SIG-M5 treated with dmso at 0.1 percent for 504 hours (cell line): ENCODE data around the gene NELFCD.
"Not testable (repeated sequence)": the region's sequence is repeated elsewhere in the genome, so short reads cannot be mapped to it uniquely, and the experiment has no call there.

Experiments
- DNase-seq: peaks from one replicate; lab custom pipeline; 2025; ENCODE audit not compliant: unreplicated experiment; lab: John Stamatoyannopoulos, UW

Gene NELFCD

DNA sequence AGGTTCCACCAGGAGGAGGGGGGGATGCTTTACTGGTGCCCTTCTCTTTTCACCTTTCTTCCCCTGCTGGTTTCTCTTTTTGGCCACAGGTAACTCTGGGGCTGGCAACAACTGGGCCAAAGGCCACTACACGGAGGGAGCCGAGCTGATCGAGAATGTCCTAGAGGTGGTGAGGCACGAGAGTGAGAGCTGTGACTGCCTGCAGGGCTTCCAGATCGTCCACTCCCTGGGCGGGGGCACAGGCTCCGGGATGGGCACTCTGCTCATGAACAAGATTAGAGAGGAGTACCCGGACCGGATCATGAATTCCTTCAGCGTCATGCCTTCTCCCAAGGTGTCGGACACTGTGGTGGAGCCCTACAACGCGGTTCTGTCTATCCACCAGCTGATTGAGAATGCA is 42.6 kb downstream of the NELFCD start:
- DNase-seq: no peak

DNA sequence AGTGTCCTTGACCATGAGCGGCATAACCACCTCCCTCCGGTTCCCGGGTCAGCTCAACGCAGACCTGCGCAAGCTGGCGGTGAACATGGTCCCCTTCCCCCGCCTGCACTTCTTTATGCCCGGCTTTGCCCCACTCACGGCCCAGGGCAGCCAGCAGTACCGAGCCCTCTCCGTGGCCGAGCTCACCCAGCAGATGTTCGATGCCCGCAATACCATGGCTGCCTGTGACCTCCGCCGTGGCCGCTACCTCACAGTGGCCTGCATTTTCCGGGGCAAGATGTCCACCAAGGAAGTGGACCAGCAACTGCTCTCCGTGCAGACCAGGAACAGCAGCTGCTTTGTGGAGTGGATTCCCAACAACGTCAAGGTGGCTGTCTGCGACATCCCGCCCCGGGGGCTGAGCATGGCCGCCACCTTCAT is 43.1 kb downstream of the NELFCD start:
- no peak for DNase-seq

DNA sequence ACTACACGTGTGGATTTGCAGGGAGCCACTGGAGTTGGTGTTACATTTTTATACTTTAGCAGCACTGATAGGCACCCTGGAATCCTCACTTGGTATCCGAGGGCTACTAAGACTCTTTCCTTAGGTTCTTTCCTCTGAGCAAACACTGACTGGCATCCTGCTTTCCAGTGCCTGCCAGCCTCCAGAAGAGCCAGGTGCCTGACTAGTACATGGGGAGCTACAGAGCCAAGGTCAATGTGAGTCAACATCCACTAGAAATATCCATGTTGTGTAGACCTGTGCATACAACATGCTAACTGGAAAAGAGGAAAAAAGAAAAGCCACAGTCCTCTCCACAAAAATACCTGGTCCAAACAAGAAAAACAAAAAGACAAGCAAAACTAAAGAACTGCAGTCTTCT is 44.0 kb downstream of the NELFCD start:
- DNase-seq: no peak

DNA sequence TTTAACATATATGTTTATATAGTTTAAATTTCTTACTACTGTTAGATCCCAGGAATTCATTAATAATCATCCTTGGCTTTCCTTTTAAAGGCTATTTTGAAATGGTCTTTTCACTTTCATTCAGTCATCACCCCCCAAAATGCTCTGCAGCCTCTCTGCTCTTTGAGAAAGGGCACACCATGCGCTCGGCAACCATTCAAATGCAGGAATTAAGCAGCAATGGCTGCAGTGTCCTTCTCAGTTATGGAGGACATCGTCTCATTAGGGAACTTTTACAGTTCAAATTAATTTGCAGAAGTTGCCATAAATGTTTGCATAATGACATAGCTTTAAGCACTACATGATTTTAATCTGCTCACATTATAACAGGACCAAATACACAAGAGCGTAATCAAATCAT is 44.5 kb downstream of the NELFCD start:
- no peak for DNase-seq

DNA sequence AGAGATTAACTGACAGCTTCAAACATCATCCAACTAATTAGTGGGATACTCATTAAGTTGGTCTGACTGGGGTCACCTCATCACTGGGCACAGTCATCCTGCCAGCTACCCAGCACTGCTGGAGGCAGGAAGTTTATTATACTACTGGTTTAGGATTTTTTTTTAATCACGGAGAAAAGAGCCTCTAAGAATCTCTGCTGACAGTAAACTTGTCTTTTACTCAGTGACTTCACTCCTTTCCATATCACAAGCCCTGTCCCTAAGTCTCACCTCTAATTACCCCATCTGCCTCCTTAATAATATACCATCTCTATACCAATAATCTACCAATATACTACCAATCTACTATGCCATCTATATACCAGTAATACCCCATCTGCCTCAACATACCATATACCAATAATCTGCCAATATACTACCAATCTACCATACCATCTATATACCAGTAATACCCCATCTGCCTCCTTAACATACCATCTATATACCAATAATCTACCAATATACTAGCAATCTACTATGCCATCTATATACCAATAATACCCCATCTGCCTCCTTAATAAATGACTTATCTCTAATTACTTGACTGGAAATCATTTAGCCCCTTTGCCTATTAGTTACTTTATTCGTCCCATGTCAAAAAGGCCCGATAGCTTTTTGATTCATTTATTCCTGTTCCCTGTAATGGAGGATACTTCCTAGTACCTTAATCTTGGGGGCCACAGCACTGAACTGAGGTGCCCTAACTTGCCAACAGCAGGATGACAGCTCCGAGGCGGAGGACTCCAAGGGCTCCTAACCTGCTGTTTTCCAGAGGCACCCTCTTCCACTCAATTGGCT is 46.1 kb downstream of the NELFCD start:
- DNase-seq: no peak

DNA sequence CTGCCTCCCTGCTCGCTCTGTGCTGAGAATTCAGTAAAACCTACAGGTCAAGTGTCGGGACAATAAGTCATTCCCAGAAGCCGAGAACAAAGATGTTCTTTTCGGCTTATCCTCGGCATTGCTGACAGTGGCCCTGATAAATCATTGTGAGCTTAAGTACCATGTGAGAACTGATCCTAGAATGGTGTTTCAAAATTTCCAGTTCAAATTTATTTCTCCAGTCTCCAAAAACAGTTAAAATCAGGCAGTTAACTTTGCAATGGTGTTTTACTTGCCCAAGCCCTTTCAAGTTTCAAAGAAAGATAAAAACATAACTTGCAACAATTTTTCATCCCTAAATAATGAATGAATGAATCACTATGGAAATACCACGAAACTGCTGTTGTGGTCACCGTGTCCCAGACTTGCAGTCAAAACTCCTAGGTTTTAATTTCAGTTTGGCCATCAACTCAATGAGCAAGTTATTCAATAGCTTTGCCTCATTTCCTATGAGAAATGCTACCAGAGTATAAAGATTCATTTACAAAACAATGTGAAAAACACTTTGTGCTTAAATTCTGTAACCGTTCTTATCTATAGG is 46.8 kb downstream of the NELFCD start:
- DNase-seq: no peak

DNA sequence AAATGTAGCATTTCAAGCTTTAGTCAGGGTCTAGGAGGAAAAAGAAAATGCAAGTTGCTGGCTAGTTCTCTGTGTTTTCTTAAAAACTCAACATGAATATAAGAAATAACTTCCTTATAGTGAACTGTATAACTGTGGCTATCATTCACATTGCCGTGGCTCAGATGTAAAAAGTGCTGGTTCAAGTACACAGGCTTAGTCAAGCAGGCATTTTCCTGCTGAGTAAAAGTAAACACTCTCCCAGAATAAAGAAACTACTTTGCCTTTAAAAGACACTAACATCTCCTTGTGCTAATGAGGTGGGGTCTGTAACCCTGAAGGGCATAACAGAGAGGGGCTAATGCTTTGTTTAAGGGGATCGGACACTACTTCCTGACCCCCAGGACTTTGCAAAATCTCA is 47.8 kb downstream of the NELFCD start:
- DNase-seq: no peak

DNA sequence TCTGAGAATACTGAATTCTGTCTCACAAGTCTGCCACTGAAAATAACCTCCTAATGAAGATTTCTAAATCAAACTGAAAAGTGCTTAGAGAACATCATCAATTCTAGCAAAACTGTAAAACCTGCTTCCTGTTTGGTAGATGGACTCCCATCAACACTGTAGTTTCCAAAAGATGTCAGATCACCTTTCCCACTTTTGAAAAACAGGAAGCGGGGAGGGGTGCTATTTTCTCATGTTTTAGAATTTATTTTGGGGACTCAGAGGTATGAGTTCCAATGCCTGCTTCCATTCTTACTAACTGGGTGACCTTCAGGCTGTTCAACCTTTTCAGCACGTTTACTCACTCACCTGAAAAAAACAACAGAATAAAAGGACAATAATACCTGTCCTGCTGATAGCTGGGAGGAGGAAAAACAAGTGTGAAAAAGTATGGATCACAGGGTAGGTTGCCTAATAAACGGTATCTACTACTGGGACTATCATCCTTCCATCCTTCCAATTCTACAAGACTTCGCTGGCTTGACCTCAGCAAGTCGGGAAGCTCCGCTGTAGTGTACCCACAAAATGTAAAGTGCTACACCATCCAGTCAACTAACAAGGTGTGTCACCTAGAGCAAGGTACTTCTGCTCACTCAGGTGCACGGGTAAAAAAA is 50.0 kb downstream of the NELFCD start:
- peak; percentile 16 for DNase-seq

DNA sequence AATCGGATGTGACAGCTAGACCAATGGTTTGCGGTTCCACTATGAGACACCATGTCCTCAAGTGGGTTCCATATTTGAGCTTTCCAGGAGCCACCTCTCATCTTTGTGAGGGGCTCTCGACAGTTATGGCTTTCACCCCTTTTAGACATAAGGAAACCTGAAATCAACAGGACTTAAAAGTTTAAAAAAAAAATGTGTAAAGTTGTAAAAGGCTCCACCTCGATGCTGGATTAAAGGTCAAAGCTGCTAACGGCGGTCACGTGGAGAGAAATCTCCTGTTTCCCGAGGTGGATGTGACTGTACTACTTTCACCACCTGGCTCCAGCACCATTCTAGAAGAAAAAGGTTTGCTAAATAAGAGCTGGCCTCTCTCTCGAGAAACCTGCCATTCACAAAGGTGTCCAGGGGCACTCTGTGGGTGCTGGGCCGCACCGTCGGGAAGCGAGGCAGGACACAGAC is 50.5 kb downstream of the NELFCD start:
- no peak for DNase-seq

DNA sequence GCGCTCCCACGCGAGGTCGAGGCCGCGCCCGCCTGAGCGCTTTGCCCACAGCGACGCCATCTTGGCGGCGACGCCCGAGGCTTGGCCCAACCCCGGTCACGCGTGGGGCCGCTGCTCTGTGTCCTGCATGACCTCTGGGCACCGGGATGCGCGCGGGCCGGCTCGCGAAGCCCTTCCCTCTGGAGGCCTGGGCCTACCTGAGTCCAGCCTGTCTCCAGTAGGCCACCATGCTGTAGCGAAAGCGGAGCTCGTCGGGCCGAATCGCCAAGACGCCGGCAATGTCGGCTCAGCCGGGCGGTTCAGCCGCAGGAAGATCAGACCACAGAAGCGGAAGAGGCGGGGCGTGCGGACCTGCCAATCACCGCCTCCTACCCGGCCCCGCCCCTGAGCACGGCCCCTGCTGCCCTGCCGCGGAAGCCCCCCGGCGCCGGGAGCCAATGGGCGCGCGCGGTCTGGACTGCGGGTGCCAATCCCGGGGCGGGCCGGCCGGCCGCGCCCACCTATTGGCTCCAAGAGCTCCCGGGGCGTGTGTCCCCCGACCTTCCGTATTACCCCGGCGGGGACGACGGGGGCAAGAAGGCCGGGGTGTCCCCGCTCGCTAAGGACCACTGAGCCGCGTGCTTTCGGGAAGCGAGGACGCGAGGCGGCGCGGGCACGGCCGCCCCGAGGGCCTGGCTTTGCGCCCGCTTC is 51.1 kb downstream of the NELFCD start, which contains the start of gene ATP5F1E:
TSS of gene ATP5F1E (minus strand) at position 313 of the 690 bp plus-strand sequence. CDS start at position 229, 84 bp downstream.
- peak; percentile 98 for DNase-seq

DNA sequence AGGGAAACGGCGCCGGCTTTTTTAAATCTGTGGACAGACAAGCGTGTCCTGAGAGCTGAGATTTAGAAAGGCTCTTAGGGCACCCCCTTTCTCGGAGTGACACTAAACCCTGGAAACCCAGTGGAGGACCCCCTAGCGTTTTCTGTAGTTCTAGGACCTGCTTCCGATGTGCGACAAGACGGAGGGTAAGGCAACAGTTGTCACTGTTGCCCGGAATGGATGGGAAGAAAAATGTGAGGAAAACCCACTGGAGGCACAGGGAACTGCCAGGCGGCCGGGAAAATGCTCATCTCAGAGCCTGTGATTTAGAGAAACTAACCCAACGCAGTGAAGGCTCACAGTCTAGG is 51.6 kb downstream of the NELFCD start:
- DNase-seq: no peak

DNA sequence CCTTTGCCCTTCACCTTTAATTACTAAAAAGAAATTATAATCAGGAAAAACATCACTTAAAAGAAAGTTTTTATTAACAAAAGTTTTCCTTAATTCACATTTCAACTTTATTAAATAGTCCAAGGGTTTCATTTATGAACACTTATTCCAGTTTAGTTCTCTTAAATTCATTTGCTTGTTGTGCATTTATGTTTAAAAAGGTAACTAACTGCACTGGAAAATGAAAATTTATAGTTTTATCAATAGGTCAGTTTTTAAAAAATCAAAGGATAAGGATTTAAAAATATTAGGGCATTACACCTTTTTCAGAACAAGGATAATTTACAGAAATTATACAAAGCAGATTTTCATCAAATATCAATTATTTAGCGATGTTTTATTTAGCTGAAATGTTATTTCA is 52.0 kb downstream of the NELFCD start:
- no peak for DNase-seq

DNA sequence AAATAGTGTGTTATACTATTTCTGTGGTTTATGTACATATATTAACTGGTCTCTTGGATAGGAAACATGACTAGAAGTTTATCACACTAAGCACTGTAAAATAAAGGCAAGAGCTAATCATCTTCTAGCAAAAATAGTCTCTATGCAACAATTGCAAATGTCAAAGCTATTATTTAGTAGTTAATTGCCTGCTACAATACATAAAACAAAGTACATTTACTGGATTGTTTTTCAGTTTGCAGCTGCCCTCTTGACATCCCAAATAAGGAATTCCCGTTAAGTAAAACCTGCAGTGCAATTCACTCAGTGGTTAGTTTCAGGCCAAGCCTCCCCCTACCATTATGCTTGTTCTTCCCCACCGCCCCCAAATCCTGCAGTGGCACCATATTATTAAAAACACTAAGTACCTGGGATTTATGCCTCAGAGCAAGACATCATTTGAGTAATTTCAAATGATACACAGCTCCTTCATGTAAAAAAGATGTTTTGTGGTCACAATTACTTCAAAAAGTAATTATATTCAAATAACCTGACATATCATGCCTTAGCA is 52.6 kb downstream of the NELFCD start:
- no peak for DNase-seq

DNA sequence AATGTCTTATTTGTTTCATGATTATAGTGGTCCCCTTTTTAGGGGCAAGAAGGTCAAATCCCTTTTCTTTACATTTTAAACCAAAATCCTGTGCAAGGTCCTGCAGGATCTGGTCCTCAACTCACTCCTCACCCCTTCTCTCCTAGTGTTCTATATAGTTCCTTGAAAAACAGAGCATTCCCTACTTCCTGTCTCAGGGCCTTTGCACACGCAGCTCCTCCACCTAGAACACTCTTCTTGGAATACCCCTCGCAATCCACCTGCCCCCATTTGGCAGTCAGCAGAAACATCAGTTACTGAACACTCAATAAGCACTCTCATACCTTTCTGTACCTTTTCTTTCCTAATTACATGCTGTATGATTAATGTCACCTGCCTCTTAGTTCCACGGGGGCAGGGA is 54.3 kb downstream of the NELFCD start:
- DNase-seq: no peak

DNA sequence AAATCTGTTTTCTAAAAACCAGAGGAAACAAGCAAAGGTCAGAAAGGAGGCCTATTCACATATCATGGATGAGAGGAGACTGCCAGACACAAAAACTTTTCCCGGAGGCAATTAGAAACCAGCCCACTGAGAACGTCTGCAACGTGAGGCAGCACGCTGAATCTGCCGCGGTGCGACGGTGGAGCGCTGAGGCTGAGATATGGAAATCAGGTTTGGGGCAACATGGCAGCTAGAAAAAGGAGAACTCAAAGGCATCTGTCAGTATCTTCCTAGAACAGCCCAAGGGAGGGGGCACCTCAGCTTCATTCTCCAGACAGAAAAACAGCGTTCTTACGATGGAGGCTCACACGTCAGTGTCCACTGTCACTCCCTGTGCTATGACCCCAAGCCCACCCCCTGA is 56.3 kb downstream of the NELFCD start:
- no peak for DNase-seq

DNA sequence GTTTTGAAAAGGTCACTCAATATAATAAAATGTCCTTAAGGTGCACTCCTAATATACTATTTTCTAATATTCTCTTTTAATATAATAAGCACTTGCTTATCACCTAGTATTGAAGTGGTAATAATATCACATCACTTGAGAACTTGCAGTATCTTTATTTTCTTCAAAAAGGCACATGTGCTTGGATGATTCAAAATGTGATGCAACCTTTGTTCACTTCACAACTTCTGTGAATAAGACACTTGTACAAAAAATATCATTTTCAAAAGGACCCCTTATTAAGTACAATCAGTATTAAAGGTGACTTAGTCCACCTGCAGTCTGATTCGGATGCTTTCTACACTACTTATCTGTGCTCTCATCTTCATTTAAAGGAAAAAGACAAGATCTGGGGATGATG is 58.2 kb downstream of the NELFCD start:
- peak; percentile 13 for DNase-seq

DNA sequence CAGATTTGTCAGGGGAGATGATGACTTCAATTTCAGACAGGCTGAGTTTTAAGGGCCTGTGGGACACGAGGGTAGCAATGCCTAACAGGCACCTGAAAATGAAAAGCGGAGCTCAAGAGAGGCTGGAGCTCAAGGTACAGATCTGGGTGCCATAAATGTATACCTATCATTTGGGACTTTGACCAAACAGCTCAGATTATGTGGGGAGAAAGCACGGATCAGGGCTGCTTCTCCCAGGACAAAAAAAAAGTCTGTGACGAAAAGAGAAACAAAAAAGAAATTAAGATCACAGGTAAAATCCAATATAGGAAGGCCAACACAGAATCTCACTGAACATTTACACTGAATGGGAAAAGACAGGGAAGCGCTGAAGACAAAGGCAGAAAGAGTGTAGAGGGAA is 59.6 kb downstream of the NELFCD start:
- no peak for DNase-seq

DNA sequence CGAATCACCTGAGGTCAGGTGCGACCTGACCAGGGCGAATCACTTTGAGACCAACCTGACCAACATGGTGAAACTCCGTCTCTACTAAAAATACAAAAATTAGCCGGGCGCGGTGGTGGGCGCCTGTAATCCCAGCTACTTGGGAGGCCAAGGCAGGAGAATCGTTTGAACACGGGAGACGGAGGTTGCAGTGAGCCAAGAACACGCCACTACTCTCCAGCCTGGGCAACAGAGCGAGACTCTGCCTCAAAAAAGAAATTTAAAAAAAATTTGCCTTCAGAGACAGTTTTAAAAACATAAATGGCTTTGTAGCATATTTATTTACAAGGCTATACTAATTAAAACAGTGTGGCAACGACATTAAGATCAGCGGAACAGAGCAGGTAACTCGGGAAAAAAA is 60.4 kb downstream of the NELFCD start:
- not testable (repeated sequence) for DNase-seq

DNA sequence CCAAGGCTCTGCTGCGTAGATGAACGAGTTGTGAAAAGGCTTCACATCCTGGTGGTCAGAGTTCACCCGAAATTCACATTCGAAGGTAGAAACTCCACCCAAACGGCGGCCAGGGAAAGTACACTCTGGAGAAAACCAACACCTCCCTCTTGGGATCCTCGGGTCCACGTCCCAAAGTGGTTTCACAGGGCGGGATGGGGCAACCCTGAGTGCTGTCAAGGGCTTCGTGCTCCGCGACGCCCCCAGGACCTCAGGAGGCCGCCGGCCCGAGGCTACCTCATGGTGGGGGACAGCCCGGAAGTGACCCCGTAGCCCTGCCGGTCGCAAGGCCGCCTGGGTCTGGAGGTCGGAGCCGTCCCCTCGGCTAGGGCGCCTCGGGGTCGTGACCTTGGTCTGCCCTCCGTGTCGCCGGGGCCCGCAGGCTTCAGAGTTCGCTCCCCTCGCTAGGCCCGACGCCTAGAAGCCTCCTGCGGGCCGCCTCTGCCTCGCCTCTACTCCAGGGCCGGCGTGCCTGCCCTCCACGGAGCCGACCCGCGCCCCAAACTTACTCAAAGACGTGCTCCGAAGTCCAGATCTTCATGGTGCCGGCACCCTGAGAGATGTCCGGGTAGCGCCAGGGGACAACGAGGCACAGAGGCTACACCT is 61.2 kb downstream of the NELFCD start, which contains the start of gene PRELID3B:
TSS of gene PRELID3B (minus strand) at position 636 of the 645 bp plus-strand sequence. CDS start at position 580, 56 bp downstream.
- DNase-seq: peak; percentile 45

DNA sequence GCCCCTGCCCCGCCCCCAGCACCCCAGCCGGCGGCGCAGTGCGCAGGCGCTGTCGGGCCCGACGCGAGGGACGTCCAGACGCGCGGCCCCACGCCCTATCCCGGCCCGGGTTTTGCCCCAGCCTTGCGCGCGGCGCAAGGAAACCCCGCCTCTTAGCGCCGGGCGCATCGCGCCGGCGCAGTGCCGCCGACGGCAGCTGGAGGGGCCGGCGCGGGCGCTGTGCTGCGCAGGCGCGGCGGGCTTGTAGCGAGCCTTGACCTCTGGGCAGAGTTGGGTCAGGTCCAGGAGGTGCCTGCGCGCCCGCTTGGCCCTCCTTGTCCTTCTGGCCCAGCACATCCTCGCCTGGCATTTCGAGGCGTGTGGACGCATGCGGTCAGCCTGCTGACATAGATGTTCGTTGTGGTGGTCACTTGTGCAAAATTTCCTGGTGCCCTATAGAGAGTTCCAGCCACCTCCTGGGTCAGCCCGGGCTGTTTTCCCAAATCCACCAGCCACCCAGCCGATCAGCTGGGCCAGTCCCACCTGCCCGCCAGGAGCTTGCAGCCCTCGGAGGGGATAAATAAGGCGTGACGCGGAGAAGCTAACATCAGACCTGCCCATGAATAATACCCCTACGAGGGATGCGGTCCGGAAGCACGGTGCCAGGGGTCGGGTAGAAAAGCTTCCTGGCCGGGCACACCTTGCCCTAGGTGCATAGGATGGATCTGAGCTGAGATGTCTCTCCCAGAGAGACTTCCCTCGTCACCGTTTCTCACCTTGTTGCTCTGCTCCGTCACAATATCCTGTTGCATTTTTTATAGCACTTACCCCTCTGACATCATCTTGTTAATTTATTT is 62.0 kb downstream of the NELFCD start:
- DNase-seq: peak; percentile 92
